SK-N-SH treated with all-trans-retinoic acid at 6 μM for 48 hours (cell line): Measurements from ENCODE around the gene SEPTIN7.

Experiments
- ATAC-seq: fragments of 200-7000 bp; cut with Tn5 transposase; 3 replicates; pipeline ENCODE4 v1.9.1; 2020; ENCODE audit warnings: mild to moderate bottlenecking, moderate library complexity
- ARNTL ChIP-seq: fragments of 450-650 bp; formaldehyde crosslinking; IDR thresholded peaks from 2 replicates; pipeline ENCODE4 v1.5.0; 2020; ENCODE audit warnings: low read depth, mild to moderate bottlenecking, moderate library complexity, borderline replicate concordance
- CSDC2 ChIP-seq: fragments of 250-450 bp; sonication (Bioruptor Pico); IDR thresholded peaks from 2 replicates; pipeline ENCODE4 v1.5.0; 2020; ENCODE audit warnings: mild to moderate bottlenecking, moderate library complexity
- ESRRG ChIP-seq: fragments of 250-450 bp; sonication (Bioruptor Pico); IDR thresholded peaks from 2 replicates; pipeline ENCODE4 v1.6.1; 2021; ENCODE audit warnings: mild to moderate bottlenecking
- GLIS3 ChIP-seq: fragments of 250-450 bp; sonication (Bioruptor Pico); IDR thresholded peaks from 2 replicates; pipeline ENCODE4 v1.5.0; 2020; ENCODE audit warnings: mild to moderate bottlenecking, moderate library complexity
- ISL1 ChIP-seq: fragments of 250-450 bp; sonication (Bioruptor Pico); IDR thresholded peaks from 2 replicates; pipeline ENCODE4 v2.1.2; 2022; ENCODE audit warnings: mild to moderate bottlenecking, moderate library complexity
- OSR1 ChIP-seq: fragments of 250-450 bp; sonication (Bioruptor Pico); IDR thresholded peaks from 2 replicates; pipeline ENCODE4 v1.8.0; 2022; ENCODE audit warnings: moderate library complexity, mild to moderate bottlenecking, inconsistent platforms
- RARB ChIP-seq: fragments of 250-450 bp; sonication (Bioruptor Pico); IDR thresholded peaks from 2 replicates; pipeline ENCODE4 v1.8.0; 2021; ENCODE audit warnings: mild to moderate bottlenecking, moderate library complexity
- SNAI2 ChIP-seq: fragments of 250-450 bp; sonication (Bioruptor Pico); IDR thresholded peaks from 2 replicates; pipeline ENCODE4 v1.5.0; 2020; ENCODE audit warnings: mild to moderate bottlenecking, moderate library complexity
- TCF4 ChIP-seq: fragments of 250-450 bp; sonication (Bioruptor Pico); IDR thresholded peaks from 2 replicates; pipeline ENCODE4 v1.8.0; 2021; ENCODE audit warnings: mild to moderate bottlenecking, moderate library complexity, borderline replicate concordance
- TOX ChIP-seq: fragments of 250-450 bp; sonication (Bioruptor Pico); IDR thresholded peaks from 2 replicates; pipeline ENCODE4 v1.8.0; 2021; ENCODE audit warnings: mild to moderate bottlenecking, moderate library complexity, borderline replicate concordance
- ZC3H10 ChIP-seq: fragments of 250-450 bp; sonication (Bioruptor Pico); IDR thresholded peaks from 2 replicates; pipeline ENCODE4 v1.5.1; 2021; ENCODE audit warnings: mild to moderate bottlenecking, moderate library complexity
- ZFP3 ChIP-seq: fragments of 250-450 bp; sonication (Bioruptor Pico); IDR thresholded peaks from 2 replicates; pipeline ENCODE4 v1.5.0; 2020; ENCODE audit warnings: mild to moderate bottlenecking, moderate library complexity
- ZFP30 ChIP-seq: fragments of 450-650 bp; formaldehyde crosslinking; IDR thresholded peaks from 2 replicates; pipeline ENCODE4 v1.5.0; 2022; ENCODE audit warnings: mild to moderate bottlenecking, moderate library complexity
- ZNF565 ChIP-seq: fragments of 450-650 bp; formaldehyde crosslinking; conservative IDR thresholded peaks from 2 replicates; pipeline ENCODE4 v1.5.0; 2020; ENCODE audit warnings: low read depth, mild to moderate bottlenecking, moderate library complexity
- ZNF70 ChIP-seq: fragments of 450-650 bp; formaldehyde crosslinking; IDR thresholded peaks from 2 replicates; pipeline ENCODE4 v1.5.0; 2020; ENCODE audit warnings: mild to moderate bottlenecking, moderate library complexity
- ZNF8 ChIP-seq: fragments of 450-650 bp; formaldehyde crosslinking; IDR thresholded peaks from 2 replicates; pipeline ENCODE4 v1.5.0; 2020; ENCODE audit warnings: mild to moderate bottlenecking, moderate library complexity
- TF ChIP-seq, protein P1 (sequence below): fragments of 250-450 bp; sonication (Bioruptor Pico); IDR thresholded peaks from 2 replicates; pipeline ENCODE4 v1.5.1; 2021; ENCODE audit warnings: mild to moderate bottlenecking, moderate library complexity
- TF ChIP-seq, protein P2 (sequence below): fragments of 250-450 bp; sonication (Bioruptor Pico); IDR thresholded peaks from 2 replicates; pipeline ENCODE4 v1.5.0; 2020; ENCODE audit warnings: mild to moderate bottlenecking, moderate library complexity
- TF ChIP-seq, protein P3 (sequence below): fragments of 250-450 bp; sonication (Bioruptor Pico); IDR thresholded peaks from 2 replicates; pipeline ENCODE4 v1.5.1; 2020; ENCODE audit warnings: low read depth, mild to moderate bottlenecking, moderate library complexity
- TF ChIP-seq, protein P4 (sequence below): fragments of 250-450 bp; sonication (Bioruptor Pico); IDR thresholded peaks from 2 replicates; pipeline ENCODE4 v1.8.0; 2020; ENCODE audit warnings: mild to moderate bottlenecking, moderate library complexity, borderline replicate concordance

The SEPTIN7 gene

DNA sequence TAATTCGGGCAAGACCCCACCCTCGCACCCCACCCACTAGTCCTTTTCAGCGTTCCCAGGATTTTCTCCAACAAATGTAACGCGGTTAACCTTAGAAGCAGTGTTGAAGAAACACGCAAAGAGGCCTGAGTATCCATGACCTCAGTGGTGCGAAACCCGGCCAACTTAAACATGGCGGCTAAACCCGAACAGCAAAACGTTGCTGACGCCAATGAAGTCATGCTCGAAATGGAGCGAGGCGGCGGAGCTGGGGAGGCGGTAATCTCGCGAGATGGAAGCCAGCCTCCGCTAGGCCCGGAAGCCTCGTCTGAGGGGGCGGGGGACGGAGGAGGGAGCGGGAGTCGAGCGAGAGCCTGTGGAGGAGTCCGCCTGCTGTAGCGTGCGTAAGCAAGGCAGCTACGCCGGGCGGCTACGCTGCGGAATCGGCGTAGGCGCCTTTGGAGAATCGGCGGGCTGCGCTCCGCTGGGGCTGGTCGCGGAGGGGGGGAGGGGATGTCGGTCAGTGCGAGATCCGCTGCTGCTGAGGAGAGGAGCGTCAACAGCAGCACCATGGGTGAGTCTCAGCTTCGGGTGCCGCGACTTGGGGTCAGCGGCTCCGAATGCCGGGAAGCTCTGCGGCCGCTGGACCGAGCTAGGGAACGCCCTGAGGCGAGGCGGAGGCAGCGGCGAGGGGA lies at the start of gene SEPTIN7:
SEPTIN7 (plus strand) TSS at position 340 of the 674 bp plus-strand sequence; CDS start at position 493, 153 bp downstream.
- ATAC-seq, result peak; percentile 94
- TF ChIP-seq, protein P1, sequence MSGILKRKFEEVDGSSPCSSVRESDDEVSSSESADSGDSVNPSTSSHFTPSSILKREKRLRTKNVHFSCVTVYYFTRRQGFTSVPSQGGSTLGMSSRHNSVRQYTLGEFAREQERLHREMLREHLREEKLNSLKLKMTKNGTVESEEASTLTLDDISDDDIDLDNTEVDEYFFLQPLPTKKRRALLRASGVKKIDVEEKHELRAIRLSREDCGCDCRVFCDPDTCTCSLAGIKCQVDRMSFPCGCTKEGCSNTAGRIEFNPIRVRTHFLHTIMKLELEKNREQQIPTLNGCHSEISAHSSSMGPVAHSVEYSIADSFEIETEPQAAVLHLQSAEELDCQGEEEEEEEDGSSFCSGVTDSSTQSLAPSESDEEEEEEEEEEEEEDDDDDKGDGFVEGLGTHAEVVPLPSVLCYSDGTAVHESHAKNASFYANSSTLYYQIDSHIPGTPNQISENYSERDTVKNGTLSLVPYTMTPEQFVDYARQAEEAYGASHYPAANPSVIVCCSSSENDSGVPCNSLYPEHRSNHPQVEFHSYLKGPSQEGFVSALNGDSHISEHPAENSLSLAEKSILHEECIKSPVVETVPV (CRISPR knock-in tag), result no peak
- no peak for TF ChIP-seq CSDC2 (CRISPR knock-in tag)
- TF ChIP-seq, protein P2, sequence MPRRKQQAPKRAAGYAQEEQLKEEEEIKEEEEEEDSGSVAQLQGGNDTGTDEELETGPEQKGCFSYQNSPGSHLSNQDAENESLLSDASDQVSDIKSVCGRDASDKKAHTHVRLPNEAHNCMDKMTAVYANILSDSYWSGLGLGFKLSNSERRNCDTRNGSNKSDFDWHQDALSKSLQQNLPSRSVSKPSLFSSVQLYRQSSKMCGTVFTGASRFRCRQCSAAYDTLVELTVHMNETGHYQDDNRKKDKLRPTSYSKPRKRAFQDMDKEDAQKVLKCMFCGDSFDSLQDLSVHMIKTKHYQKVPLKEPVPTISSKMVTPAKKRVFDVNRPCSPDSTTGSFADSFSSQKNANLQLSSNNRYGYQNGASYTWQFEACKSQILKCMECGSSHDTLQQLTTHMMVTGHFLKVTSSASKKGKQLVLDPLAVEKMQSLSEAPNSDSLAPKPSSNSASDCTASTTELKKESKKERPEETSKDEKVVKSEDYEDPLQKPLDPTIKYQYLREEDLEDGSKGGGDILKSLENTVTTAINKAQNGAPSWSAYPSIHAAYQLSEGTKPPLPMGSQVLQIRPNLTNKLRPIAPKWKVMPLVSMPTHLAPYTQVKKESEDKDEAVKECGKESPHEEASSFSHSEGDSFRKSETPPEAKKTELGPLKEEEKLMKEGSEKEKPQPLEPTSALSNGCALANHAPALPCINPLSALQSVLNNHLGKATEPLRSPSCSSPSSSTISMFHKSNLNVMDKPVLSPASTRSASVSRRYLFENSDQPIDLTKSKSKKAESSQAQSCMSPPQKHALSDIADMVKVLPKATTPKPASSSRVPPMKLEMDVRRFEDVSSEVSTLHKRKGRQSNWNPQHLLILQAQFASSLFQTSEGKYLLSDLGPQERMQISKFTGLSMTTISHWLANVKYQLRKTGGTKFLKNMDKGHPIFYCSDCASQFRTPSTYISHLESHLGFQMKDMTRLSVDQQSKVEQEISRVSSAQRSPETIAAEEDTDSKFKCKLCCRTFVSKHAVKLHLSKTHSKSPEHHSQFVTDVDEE (CRISPR knock-in tag), result no peak
- TF ChIP-seq ISL1, result no peak
- TF ChIP-seq, protein P3, sequence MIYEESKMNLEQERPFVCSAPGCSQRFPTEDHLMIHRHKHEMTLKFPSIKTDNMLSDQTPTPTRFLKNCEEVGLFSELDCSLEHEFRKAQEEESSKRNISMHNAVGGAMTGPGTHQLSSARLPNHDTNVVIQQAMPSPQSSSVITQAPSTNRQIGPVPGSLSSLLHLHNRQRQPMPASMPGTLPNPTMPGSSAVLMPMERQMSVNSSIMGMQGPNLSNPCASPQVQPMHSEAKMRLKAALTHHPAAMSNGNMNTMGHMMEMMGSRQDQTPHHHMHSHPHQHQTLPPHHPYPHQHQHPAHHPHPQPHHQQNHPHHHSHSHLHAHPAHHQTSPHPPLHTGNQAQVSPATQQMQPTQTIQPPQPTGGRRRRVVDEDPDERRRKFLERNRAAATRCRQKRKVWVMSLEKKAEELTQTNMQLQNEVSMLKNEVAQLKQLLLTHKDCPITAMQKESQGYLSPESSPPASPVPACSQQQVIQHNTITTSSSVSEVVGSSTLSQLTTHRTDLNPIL (CRISPR knock-in tag), result no peak

DNA sequence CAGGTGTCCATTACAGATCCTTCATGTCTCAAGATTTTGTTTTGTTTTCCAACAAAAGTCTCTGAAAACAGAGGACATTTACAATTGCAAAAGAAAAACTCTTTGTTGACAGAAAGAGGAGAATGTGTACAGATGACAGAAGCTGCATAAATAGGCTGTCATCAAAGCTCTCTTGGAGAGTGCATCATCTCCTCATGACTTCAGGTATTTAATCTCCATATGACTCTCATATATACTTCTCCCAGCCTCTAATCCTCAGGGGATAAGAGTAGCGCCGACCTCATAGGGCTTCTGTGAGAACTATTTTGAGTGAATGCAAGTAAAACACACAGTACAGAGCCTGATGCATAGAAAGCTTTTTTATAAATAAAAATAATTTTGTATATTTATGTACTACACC lies 48.1 kb upstream of the SEPTIN7 start:
- TF ChIP-seq ARNTL (no peak), ZNF565 (CRISPR knock-in tag) (no peak), TOX (no peak), TCF4 (CRISPR knock-in tag) (no peak), ESRRG (no peak), ZNF70 (CRISPR knock-in tag) (no peak)
- TF ChIP-seq, protein P4, sequence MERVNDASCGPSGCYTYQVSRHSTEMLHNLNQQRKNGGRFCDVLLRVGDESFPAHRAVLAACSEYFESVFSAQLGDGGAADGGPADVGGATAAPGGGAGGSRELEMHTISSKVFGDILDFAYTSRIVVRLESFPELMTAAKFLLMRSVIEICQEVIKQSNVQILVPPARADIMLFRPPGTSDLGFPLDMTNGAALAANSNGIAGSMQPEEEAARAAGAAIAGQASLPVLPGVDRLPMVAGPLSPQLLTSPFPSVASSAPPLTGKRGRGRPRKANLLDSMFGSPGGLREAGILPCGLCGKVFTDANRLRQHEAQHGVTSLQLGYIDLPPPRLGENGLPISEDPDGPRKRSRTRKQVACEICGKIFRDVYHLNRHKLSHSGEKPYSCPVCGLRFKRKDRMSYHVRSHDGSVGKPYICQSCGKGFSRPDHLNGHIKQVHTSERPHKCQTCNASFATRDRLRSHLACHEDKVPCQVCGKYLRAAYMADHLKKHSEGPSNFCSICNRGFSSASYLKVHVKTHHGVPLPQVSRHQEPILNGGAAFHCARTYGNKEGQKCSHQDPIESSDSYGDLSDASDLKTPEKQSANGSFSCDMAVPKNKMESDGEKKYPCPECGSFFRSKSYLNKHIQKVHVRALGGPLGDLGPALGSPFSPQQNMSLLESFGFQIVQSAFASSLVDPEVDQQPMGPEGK (CRISPR knock-in tag), result no peak
- TF ChIP-seq, all 23 proteins: peak for 0

DNA sequence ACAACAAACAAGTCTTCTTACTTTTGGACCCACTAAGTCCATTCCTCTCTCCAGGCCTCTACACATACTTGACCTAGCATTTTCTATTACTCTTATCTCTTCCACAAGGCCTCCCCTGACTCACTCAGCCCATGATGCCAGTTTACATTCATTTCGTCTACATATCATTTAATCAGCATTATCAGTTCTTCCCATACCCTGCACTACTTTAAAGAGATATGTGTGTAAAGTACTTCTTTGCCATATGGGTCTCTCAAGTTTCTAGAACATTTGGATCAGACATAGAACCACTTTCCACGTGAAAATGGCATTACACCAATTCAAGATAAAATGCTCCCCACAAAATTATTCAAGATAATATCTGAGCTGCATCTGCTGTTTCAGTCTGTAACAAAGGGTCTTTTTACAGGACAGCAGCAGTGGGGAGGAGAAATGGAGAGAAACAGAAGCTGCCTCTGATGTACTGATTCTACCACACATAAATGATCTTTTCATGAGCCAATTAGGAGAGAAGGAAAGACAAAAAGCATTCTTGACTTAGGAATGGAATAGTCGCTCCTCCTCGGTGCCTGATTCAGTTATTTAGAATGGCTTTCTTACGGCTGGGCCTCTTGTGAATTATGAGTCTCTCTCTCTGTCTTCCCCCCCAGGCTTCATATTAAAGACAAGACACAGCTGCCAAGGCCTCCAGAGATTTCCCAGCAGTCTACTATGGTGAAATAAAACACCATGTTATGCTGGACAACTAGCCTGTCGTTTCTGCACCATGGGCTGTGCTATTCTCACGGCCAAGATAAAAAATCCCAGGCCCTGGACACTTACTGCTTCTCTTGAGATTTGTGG lies 46.9 kb upstream of the SEPTIN7 start:
- peak; percentile 81 for ATAC-seq
- TF ChIP-seq ZNF8 (CRISPR knock-in tag) (peak; percentile 12; the same call in 1 of the 2 replicates), TOX (no peak), GLIS3 (CRISPR knock-in tag) (peak; percentile 59; the same call in 1 of the 2 replicates), ZFP3 (peak; percentile 53; the same call in 1 of the 2 replicates), ARNTL (no peak), ISL1 (peak; percentile 92), OSR1 (CRISPR knock-in tag) (no peak), CSDC2 (CRISPR knock-in tag) (0 out of 2 replicates have a peak, but pooled peaks have one; percentile 42), ZC3H10 (CRISPR knock-in tag) (no peak), TCF4 (CRISPR knock-in tag) (no peak; the same call in 1 of the 2 replicates), ESRRG (peak; percentile 56; the same call in 1 of the 2 replicates), RARB (no peak), ZFP30 (CRISPR knock-in tag) (no peak), SNAI2 (CRISPR knock-in tag) (0 out of 2 replicates have a peak, but pooled peaks have one; percentile 42), ZNF70 (CRISPR knock-in tag) (peak; percentile 72)
- TF ChIP-seq, protein P3 (CRISPR knock-in tag), result peak; percentile 67; the same call in 1 of the 2 replicates
- TF ChIP-seq, protein P4 (CRISPR knock-in tag), result peak; percentile 34; the same call in 1 of the 2 replicates
- TF ChIP-seq, protein P2 (CRISPR knock-in tag), result no peak

More for the DNA sequence above, 48.1 kb upstream of the SEPTIN7 start:
- no peak for ATAC-seq
